ELR (cell line): ENCODE measurements around the gene NBDY.
"Not testable (repeated sequence)": the region's sequence is repeated elsewhere in the genome, so short reads cannot be mapped to it uniquely, and the experiment has no call there.

ENCODE experiments used
- DNase-seq: peaks from one replicate; pipeline ENCODE4 v3.0.0-alpha.2; 2015; ENCODE audit warnings: low read depth

The NBDY gene, protein sequence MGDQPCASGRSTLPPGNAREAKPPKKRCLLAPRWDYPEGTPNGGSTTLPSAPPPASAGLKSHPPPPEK

GRCh38 chrX:56729152-56729850, at the start of gene NBDY:
Gene NBDY, plus strand, starts transcription at chrX:56729243. Its CDS starts 111 bp downstream, at chrX:56729354.
- DNase-seq = peak; percentile 63

GRCh38 chrX:56704530-56704929, 24.5 kb upstream of the NBDY start:
- DNase-seq = not testable (repeated sequence)

GRCh38 chrX:56726605-56727004, 2.4 kb upstream of the NBDY start:
- DNase-seq = peak; percentile 58

DNA sequence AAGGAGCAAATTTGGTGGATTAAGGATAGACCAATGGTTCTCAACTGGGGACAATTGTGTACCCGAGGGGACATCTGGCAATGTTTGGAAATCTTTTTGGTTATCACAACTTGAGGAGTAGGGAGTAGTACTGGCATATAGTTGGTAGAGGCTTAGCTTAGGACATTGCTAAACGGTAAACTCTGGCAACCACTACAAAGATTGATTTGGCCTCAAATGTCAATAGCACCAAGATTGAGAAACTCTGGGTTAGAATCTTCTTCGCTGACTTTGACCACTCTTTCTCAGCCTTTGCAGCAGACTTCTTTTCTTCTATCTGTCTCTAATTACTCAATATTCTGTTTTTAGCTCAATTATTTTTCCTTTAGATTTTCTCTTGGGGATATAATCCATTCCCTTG, 1.5 kb upstream of the NBDY start:
- DNase-seq = no peak

GRCh38 chrX:56728321-56728720, 722 bp upstream of the NBDY start:
- DNase-seq = peak; percentile 19

DNA sequence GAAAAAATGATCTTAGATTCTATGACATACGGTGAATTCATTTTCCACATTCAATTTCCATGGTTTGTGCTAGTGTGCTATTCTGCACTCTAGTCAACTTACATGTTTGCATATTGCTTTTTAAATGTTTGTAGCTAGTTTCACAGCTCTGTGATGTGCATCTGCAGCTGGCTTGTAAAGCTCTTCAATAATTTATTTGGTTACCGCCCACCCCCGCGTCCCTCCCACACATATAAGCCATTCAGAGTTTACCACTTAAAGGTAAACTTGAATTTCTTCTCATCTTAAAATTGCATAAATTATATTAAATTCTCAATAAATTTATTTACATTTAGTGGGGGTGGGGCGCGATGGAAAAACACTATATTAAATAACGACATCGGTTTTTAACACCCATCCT, 291 bp upstream of the NBDY start:
- peak; percentile 24 for DNase-seq

- DNase-seq = peak; percentile 60
Observed at GRCh38 chrX:56733459-56734046, 4.5 kb downstream of the NBDY start.

- no peak for DNase-seq
Observed at GRCh38 chrX:56736219-56736618, 7.2 kb downstream of the NBDY start.

DNA sequence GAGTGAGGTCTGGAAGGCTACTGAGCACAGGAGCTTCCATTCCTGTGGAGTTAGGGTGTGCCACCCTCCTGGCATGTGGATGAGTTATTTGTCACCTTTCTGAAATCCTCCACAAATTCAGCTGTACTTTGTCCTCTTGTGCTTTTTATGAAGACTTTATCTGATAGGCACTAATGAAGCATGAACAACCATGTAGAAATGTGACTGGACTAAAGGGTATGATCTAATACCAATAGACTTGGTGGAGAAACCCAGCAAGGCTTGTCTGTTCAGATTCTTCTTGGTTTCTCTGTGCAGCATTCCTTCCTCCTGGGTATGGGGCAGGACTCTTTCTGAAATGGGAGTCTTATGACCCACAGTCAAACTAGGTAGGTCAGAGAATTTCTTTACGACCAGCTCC, 9.6 kb downstream of the NBDY start:
- DNase-seq = no peak

DNA sequence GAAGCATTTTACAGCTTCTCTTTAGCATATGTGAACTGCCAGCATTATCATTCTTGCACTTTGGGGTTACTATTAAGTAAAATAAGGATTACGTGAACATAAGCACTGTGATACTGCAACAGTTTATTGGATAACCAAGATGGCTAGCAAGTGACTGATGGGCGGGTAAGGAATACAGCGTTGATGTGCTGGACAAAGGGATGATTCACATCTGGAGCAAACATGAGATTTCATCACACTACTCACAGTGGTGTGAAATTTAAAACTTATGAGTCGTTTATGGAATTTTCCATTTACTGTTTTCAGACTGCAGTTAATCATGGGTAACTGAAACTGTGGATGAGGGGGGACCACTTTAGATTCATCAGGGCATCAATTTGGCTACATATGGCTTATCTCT, 16.0 kb downstream of the NBDY start:
- DNase-seq = peak; percentile 70

DNA sequence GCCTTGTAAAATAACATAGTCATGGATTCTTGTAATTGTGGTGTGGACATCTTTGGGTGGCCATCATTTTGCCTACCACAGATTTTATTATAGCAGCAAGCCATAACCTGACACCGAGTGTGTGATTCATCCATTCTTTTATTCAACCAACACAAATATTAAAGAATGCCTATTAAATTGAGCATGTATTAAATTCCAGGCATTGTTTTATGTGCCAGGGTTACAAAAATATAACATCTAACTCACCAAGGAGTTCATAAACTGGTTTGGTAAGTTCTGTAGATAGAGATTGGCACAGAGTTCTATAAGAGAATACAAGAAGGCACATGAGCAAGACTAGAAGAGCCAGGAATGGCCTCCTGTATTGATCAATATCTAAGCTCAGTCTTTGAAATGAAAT, 18.0 kb downstream of the NBDY start:
- no peak for DNase-seq

DNA sequence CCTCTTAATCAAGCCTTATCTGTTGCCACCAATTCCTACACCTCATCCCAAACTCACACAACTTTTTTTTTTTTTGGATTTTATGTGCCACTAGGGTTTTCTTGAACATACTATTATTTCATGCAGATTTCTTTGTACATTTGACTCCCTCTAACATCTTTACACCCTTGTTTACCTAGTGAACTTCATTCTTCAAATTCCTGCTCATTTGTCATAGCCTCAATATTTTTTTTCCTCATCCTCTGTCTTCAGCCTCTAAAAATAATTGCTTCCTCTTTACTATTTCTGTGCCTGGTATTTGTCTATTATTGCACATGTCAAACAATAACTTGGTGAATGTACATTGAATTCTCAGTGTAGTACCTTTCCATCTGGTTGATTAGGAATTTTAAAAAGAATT, 22.0 kb downstream of the NBDY start:
- peak; percentile 22 for DNase-seq

- DNase-seq = no peak
Observed at GRCh38 chrX:56757327-56757726, 28.3 kb downstream of the NBDY start.

DNA sequence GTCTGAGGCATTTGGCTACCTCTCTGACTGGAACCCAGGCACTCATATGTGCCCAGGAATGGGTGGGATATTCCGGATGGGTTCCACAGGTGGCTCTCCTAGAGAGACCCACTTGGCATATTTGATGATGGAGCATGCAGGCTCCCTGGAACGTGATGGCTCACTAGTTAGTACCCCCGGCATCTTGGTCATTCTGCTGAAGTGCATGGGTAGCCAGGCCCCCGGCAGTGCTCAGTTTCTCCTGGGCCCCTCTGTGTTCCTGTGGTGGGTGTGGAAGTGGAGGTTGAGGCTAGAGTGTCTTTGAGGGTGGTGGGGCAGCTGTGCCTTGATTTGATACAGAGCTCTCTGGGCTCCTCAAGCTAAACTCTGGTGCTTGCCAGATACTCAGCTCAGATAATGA, 29.4 kb downstream of the NBDY start:
- no peak for DNase-seq

GRCh38 chrX:56759736-56760409, 30.8 kb downstream of the NBDY start:
- DNase-seq = no peak

GRCh38 chrX:56760410-56761124, 31.5 kb downstream of the NBDY start:
- not testable (repeated sequence) for DNase-seq

GRCh38 chrX:56761167-56761566, 32.1 kb downstream of the NBDY start:
- no peak for DNase-seq

DNA sequence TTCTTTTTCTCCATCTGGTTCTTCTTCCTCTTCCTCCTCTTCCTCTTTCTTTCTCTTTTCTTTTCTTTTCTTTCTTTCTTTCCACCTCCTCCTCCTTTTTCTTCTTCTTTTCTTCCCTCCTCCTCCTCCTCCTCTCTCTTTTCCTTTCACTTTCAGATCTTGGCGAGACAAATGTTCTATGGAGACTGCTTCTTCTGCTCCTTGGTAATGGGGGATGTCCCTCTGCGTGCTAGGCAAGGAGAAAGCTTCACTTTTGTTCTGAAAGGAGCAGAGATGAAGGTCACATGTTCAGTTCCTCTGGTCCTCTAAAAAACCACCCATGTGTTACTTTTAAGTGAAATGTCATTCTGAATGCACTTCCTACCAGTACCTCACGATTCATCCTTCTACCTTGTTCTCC, 33.2 kb downstream of the NBDY start:
- DNase-seq = no peak

DNA sequence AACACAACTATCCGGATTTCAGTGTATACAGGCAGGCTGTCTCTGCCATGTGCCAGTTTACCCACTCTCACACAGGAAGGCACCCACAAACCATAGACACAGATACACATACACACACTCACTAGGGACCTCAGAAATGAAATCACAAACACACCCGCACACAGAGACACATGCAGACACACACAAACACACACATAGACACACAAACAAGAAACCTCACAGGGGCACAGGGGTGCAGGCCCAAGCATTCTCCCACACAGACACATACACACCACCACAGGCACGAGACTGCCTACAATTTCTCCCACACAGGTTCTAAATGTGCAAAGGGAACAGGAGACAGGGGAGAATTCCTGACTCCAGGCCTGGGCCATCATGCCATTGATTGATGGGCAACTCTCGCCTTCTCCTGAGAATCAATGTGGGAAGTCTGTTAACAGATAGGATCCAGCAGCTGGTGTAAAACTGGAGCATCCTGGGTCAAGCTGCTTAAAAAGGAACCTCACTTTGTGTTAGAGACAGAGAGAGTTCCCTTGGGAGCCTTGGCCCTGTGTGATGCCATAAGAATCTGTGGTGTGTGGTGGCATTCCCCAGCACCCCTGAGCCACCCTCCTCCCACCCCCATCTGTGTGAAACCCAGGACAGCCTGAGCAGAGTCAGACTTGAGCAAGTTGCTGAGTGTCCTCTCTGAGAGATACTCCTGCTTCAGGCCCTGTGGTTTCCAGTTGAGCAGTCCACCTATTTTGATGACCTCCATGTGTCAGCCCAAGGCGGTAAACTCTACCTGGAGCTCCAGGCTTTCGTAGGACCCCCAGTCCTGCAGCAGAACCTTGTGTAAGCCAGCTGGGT, 33.9 kb downstream of the NBDY start:
- no peak for DNase-seq

GRCh38 chrX:56763556-56764152, 34.6 kb downstream of the NBDY start:
- no peak for DNase-seq
